NCI-H1436 (cell line): ENCODE data around the gene CHI3L2.
"Not testable (repeated sequence)": the region's sequence is repeated elsewhere in the genome, so short reads cannot be mapped to it uniquely, and the experiment has no call there.

Experiments used
- DNase-seq: peaks from one replicate; lab custom pipeline; 2025; lab: John Stamatoyannopoulos, UW

Gene CHI3L2

GRCh38 chr1:111202366-111202706, 25.2 kb upstream of the CHI3L2 start:
- no peak for DNase-seq

DNA sequence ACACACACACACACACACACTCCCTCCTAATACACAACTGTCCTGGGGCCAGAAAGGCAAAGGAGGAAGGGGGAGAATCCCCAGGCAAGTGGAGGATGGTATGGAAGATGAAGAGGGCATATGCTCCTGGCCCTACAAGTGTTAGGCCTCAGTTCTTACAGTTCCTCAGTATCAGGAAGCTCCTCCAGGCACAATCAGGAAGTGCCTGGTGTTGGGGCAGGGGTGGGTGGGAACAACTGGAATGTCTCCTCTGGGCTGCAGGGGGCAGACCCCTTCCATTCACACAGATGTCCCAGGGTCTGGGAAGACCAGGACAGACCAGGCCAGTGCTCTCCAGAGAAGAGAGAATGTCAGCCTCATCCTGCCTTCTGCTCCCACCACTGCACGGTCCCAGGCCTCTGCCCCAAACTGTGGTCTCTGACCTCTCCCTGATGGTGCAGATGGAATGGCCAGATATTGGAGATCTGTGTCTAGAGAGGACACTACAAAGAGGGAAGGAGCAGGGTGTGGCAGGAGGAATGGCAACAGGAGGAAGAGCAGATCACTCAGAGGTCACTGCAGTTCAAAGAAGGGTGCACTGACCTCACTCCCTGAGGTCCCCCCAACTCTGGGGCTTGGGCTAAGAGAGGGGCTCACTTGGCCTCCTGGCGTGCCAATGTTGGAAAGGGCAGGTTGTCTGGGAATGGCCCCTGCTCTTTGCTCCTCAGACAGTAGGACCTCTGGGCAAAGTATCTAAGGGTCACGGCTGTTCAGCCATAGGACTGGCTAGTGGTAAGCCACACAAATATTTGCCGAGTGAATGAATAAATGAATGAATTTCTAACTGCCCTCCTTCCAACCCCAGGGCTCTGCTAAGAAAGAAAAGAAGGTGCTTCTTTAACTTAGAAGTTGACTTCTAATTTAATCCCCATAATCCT, 24.5 kb upstream of the CHI3L2 start:
- no peak for DNase-seq

DNA sequence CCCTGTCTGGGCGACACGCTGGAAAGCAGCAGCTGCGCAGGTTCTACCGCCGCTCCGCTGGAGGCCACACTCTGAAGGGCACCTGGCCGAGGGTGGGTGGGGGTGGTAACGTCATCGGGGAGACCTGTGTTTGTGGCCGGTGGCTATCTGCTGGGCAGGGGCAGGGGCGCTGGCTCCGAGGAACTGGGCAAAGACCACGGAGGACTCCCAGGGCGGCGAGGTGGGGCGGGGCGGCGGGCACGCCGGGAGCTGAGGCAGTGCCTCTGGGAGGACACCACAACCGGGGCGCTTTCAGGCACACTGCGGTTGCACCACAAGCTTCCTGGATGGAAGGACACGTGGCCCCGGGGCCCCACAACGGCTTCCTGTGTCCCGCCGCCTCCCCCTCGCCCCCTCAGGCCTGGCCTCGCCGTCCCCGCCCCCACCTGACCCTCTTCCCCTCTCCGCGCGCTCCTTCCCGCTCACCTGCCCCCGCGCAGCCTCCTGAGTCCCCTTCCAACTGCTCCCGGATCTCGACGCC, 23.8 kb upstream of the CHI3L2 start:
- no peak for DNase-seq

DNA sequence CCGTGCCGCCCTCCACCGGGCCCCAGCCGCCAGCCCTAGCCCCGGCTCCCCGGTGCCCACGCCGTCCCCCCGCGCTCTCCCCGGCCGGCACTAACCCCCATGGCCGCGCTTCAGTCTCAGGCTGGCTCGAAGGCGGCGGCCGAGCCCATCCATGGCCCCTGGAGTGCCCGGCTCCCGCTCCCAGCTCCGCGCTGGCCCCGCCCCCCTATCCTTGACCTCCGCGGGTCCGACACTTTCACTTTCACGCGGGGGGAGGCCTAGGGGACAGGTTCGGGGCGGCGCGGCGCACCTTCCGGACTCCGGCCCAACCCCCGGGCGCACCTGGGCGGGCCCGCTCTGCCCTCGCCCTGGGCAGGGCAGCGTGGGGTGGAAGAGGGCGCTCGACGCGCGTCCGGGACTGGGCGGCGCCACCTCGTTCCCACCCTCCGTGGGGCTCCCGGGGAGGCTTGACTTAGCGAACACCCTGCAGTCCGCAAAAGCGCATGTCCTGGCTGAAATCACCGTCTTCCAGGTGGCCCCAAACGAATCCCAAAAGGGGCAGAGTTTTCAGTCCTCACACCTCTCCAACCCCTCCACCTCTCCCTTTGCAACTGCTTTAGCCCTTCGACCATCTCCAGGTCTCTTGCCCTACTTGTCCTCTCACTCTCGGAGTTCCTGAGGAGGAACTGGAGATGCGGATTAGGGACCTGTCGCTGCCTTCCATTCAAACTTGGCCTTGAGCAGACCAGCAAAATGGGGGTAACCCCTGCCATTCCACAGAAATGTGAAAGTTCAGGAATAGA, 23.1 kb upstream of the CHI3L2 start:
- peak; percentile 9 for DNase-seq

- DNase-seq: no peak
Measured at GRCh38 chr1:111204983-111205713, 22.4 kb upstream of the CHI3L2 start.

- no peak for DNase-seq
Measured at GRCh38 chr1:111205714-111206050, 21.8 kb upstream of the CHI3L2 start.

DNA sequence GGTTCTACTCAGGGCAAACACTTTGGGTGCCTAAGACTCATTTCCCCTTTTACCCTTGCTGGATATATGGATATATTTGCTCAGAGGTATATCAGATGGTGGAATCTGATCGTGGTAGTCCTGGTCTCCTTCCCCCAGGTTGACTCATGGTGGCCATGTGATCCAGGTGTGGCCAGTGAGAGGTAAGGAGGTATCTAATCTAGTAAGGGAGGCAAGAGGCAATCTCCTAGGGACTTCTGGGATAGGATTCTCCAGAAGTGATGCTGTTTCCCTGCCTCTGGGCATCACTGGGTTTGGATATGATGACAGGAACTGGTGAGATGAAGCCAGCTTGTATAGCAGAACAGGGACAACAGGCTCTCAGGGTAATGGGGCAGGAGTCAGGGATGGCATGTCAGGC, 18.6 kb upstream of the CHI3L2 start:
- no peak for DNase-seq

DNA sequence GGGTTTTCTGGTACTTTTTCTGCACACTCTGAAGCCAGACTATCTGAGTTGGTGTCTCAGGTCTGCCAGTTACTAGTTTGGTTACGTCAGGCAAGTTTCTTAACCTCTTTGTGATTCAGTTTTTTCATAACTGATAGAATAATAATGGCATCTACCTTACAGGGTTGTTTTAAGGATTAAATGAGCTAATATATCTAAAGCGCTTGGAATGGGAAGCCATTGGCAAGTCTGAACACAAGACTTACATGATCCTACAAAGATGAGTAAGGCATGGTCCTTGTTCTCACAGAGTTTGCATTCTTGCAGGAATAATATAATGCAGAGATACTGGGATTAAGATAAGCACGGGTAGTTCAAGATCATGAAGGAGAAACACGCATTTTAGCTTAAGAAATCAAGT, 17.9 kb upstream of the CHI3L2 start:
- no peak for DNase-seq

- DNase-seq: no peak
Measured at GRCh38 chr1:111211921-111212320, 15.6 kb upstream of the CHI3L2 start.

DNA sequence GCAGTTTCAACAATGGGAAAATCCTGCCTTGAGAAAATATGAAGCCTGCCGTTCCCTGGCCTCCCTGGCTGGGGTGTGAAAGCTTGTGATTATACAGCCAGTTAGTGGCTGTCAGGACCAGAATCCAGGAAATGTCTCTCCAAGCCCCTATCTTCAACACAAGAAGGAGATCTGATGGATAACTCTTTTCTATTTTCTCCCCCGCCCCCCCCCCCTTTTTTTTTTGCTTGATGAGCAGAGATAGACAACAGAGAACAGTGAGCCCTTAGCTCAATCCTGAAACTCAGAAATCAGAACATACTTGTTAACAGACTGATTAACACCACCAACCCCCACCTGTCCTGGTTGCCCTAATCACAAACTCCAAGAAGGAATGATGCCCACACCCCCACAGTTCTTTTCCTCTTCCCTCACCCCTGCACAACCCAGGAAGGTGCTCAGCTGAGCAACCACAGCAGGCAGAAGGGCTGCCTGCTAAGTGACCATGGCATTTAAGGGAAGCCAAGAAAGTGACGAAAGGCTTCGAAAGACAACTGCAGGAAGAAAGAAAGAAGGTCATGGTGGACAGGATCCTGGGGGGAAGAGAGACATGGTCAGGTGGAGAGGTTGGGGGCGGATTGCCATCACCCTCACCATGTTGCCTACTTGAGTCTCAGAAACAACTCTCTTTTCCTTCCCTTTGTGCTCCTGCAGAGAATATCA, 14.7 kb upstream of the CHI3L2 start:
- no peak for DNase-seq

DNA sequence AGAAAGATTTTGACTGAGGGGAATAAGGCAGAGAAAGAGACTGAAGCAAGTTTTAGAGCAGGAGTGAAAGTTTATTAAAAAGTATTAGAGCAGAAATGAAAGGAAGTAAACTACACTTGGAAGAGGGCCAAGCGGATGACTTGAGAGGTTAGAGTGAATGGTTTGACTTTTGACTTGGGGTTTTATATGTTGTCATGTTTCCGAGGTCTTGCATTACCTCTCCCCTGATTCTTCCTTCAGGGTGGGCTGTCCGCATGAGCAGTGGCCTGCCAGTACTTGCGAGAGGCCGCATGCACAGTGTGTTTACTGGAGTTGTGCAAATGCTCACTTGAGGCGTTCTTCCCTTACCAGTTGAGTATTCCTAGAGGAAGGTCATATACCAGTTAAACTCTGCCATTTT, 14.1 kb upstream of the CHI3L2 start:
- no peak for DNase-seq

DNA sequence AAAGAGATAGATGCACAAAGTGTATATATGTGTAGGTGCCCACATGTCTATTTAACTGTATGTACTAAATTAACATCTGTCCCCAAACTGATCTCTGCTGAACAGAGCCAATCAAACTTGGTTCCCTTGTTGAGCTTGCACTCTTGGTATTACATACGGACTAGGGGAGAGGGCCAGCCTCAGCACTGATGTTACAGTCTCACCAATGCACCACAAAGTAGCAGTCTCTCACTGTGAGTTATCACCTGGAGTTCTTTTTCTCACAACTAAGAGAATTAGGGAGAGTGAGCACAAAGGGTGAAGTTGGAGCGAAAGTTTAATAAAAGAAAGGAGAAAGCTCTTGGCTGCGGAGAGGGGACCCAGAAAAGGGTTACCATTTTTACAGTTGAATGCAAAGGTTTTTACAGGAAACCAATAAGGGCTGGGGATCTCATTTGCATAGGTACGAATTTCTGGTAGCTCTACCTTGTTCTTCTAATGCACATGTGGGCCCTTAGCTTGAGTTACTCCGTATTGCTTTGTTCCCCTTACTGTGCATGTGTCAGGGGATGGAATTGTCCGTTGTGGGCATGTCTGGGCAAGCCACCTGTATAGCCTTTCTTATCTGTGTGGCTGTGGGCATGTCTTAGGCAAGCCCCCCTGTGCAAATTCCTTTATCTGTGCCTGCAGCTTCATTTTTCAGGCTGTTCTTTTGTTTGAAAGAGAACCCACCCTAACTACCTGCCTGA, 13.3 kb upstream of the CHI3L2 start:
- DNase-seq: no peak

- no peak for DNase-seq
Measured at GRCh38 chr1:111214884-111215283, 12.6 kb upstream of the CHI3L2 start.

- not testable (repeated sequence) for DNase-seq
Measured at GRCh38 chr1:111215285-111215684, 12.2 kb upstream of the CHI3L2 start.

GRCh38 chr1:111216751-111217150, 10.8 kb upstream of the CHI3L2 start:
- DNase-seq: no peak

DNA sequence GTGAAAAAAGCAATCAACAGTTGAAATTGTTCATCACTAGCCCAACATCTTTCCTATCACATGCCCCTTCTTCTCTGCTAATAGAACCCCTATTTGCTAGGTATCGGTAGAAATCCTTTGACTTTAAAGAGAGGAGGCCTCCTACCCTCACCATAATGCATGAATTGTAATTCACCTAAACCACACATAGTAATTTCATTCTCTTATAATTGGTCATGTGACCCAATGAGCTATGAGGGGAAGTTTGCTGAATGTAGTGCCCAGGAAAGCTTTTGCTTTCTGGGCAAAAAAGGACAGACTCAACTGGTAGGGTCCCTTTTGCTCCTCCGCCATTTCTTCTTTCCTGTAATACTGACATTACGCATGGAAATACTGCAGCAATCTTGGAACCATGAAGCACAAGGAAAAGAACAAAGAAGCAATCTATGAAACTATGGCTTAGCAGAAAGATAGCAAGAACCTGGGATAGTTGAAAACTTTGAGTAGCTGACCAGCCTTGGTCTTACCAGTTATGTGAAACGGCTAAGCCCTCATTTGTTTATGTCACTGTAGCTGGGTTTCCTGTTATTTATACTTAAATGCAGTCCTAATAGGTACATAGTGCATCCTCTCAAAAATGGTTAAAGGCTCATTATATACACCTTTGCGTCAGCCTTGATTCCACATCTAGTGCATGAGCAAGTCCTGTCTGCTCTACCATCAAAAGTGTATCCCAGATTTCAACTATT, 10.2 kb upstream of the CHI3L2 start:
- DNase-seq: no peak

- DNase-seq: no peak
Measured at GRCh38 chr1:111218701-111219556, 8.6 kb upstream of the CHI3L2 start.

DNA sequence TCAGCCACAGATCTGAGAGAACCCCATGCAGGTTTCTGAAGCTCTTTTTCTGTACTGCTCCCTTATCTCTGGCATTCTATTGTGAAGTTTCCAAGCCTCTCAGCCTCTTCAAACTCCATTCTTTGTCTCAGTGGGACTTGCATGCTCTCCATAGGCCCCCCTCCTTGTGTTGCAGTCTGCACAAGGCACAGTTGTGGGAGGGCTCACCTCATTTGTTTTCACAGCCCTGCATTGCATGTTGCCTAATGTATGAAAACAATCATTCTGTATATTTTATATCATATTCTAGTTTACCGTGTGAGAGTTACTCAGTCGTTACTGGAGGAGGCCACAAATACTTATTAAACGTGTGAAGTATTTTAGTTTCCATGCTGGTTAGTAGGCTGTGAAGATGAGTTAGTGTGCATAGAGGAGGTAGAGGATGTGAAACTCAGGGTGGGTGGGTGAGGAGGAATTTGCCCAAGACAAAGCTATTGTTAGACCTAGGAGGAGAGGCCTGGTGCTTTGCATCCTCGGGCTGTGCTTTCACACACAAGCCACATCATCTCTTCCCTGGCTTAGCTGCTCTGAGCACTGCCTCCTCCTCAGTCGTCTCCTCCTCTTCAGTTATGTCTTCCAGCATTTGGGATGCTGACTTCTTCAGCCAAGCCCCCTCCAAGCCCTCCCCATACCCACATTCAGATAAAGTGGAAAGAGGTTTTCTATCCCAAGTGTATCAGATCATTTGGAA, 7.8 kb upstream of the CHI3L2 start:
- DNase-seq: no peak
